Inferior parietal cortex (tissue), 1 donor: ENCODE measurements around the gene DNAH11.
"Not testable (repeated sequence)": the region's sequence is repeated elsewhere in the genome, so short reads cannot be mapped to it uniquely, and the experiment has no call there.

Source experiments
- DNase-seq: peaks from one replicate; pipeline ENCODE4 v3.0.0-alpha.2; 2016; ENCODE audit errors: extremely low spot score

The DNAH11 gene

GRCh38 chr7:21771906-21772610, 229.2 kb downstream of the DNAH11 start:
- peak; percentile 48 for DNase-seq

- DNase-seq = peak; percentile 51
These were observed 230.5 kb downstream of the DNAH11 start for GRCh38 chr7:21773326-21773725.

- no peak for DNase-seq
These were observed 235.1 kb downstream of the DNAH11 start for GRCh38 chr7:21777921-21778320.

- DNase-seq = no peak
These were observed 236.1 kb downstream of the DNAH11 start for GRCh38 chr7:21778953-21779352.

GRCh38 chr7:21782996-21783395, 240.2 kb downstream of the DNAH11 start:
- DNase-seq = no peak

- DNase-seq = no peak
These were observed 242.2 kb downstream of the DNAH11 start for GRCh38 chr7:21784989-21785388.

GRCh38 chr7:21805791-21806190, 263.0 kb downstream of the DNAH11 start:
- no peak for DNase-seq

GRCh38 chr7:21806388-21806787, 263.5 kb downstream of the DNAH11 start:
- DNase-seq = no peak

GRCh38 chr7:21819048-21819447, 276.2 kb downstream of the DNAH11 start:
- DNase-seq = no peak

- DNase-seq = no peak
These were observed 286.0 kb downstream of the DNAH11 start for GRCh38 chr7:21828841-21829240.

GRCh38 chr7:21829731-21830130, 286.9 kb downstream of the DNAH11 start:
- DNase-seq = no peak

GRCh38 chr7:21844742-21845141, 301.9 kb downstream of the DNAH11 start:
- DNase-seq = no peak

- no peak for DNase-seq
These were observed 307.9 kb downstream of the DNAH11 start for GRCh38 chr7:21850531-21851285.

- DNase-seq = no peak
These were observed 308.7 kb downstream of the DNAH11 start for GRCh38 chr7:21851559-21851967.

GRCh38 chr7:21865631-21866204, 322.9 kb downstream of the DNAH11 start:
- DNase-seq = not testable (repeated sequence)

- no peak for DNase-seq
These were observed 323.9 kb downstream of the DNAH11 start for GRCh38 chr7:21866731-21867130.

GRCh38 chr7:21867226-21867625, 324.4 kb downstream of the DNAH11 start:
- DNase-seq = peak; percentile 9

- DNase-seq = no peak
These were observed 325.2 kb downstream of the DNAH11 start for GRCh38 chr7:21867816-21868575.

- no peak for DNase-seq
These were observed 325.7 kb downstream of the DNAH11 start for GRCh38 chr7:21868576-21868850.

GRCh38 chr7:21869785-21870402, 327.1 kb downstream of the DNAH11 start:
- DNase-seq = no peak

GRCh38 chr7:21883069-21883468, 340.2 kb downstream of the DNAH11 start:
- no peak for DNase-seq

GRCh38 chr7:21883501-21883900, 340.7 kb downstream of the DNAH11 start:
- DNase-seq = not testable (repeated sequence)
